Measurements from ENCODE around the gene ATP5F1D. TPM values are rescaled to one million over a fixed set of nuclear protein-coding genes. Genes with fewer than 3 reads are reported as not detected.

ATP5F1D gene
- total RNA-seq, 1 experiment from 2014 or later = 179 TPM

- no peak overlapping the region for H2BK15ac ChIP-seq (ENCODE audit: low read depth, low read length)
- H2BK120ac ChIP-seq (ENCODE audit: low read depth, low read length, poor library complexity, severe bottlenecking) = no peak overlapping the region
- no peaks in the 10 kb centered on the region for H4K20me1 ChIP-seq (ENCODE audit: control insufficient read depth, insufficient read depth, insufficient read length)
- H2BK12ac ChIP-seq (ENCODE audit: insufficient read length, low read depth, low read length) = no peak overlapping the region
- no peak overlapping the region for H3K4me2 ChIP-seq (ENCODE audit: insufficient read depth, insufficient read length, low read length)
- peaks cover 15% of the 10 kb centered on the region for H3K27me3 Mint-ChIP-seq (ENCODE audit: low read depth)
- no CpG with 5 or more reads among the region's 15 CpGs for WGBS (ENCODE audit: extremely low coverage, insufficient read length, low lambda C conversion rate)
- no peaks in the 10 kb centered on the region for H3K9me3 ChIP-seq (ENCODE audit: control insufficient read depth, low read depth, low read length)
- no peaks in the 10 kb centered on the region for H3K4me1 ChIP-seq (ENCODE audit: insufficient read depth, low read length)
- no peak overlapping the region for H3K18ac ChIP-seq (ENCODE audit: insufficient read length, low read depth, low read length)
- peaks cover 4% of the 10 kb centered on the region for H3K23me2 ChIP-seq (ENCODE audit: insufficient read length, low read depth, low read length, poor library complexity, severe bottlenecking)
- no peak overlapping the region for H3K27ac ChIP-seq (ENCODE audit: insufficient read length, low read depth, low read length)
- no peaks in the 10 kb centered on the region for H3K79me2 ChIP-seq (ENCODE audit: insufficient read depth, low read length)
- H2BK20ac ChIP-seq (ENCODE audit: low read depth, low read length, poor library complexity, severe bottlenecking) = no peak overlapping the region
- no peak overlapping the region for H2AFZ ChIP-seq (ENCODE audit: low read length)
- H3K36me3 Mint-ChIP-seq (ENCODE audit: insufficient read depth in 1 of 3, low read depth in 3 of 3) = peaks cover 0 to 31% (median 13%) of the 10 kb centered on the region in 3 experiments; a peak in 5 of 7 replicates
- H3K79me1 ChIP-seq (ENCODE audit: insufficient read depth, low read depth, low read length, poor library complexity, severe bottlenecking) = no peaks in the 10 kb centered on the region
- H3K9me3 Mint-ChIP-seq = no peaks in the 10 kb centered on the region
- H3K56ac ChIP-seq (ENCODE audit: insufficient read length, low read depth, low read length) = no peak overlapping the region
- no peak overlapping the region for H3K23ac ChIP-seq (ENCODE audit: insufficient read length, low read depth, low read length)
- DNase-seq = no peak
- H3T11ph ChIP-seq (ENCODE audit: low read length) = no peak overlapping the region
- peaks cover 12 to 23% of the 10 kb centered on the region in 2 experiments for H3K4me1 Mint-ChIP-seq
- H2BK5ac ChIP-seq (ENCODE audit: insufficient read length, low read length) = no peak overlapping the region
- no peak overlapping the region for H3K4ac ChIP-seq (ENCODE audit: low read depth, low read length)
- H4K5ac ChIP-seq (ENCODE audit: insufficient read length, low read depth, low read length) = no peak overlapping the region
- no peaks in the 10 kb centered on the region for H3K27me3 ChIP-seq (ENCODE audit: insufficient read depth, low read length)
- H3K14ac ChIP-seq (ENCODE audit: insufficient read depth, low read length) = no peak overlapping the region
- no peak overlapping the region for H3K9ac ChIP-seq (ENCODE audit: extremely low read depth, insufficient read length, low read length)
- H3K4me3 Mint-ChIP-seq = no peak overlapping the region
- no peak overlapping the region for H4K8ac ChIP-seq (replicated peaks; ENCODE audit: insufficient read length, low read depth, low read length)
- H2AK5ac ChIP-seq (ENCODE audit: insufficient read length, low read length) = no peak overlapping the region
- H3K27ac Mint-ChIP-seq = no peak overlapping the region
- no peak for TF ChIP-seq CTCF (conservative IDR thresholded peaks at IDR 0.05)
- H4K91ac ChIP-seq (ENCODE audit: insufficient read length, low read depth, low read length) = no peak overlapping the region
Observed at GRCh38 chr19:1281569-1282287, 40.2 kb downstream of the ATP5F1D start.

Data from H9 (cell line).